Measurements from ENCODE around the gene SLC17A1.

The SLC17A1 gene

GRCh38 chr6:25787428-25787827, 44.4 kb downstream of the SLC17A1 start:
- TF ChIP-seq, protein P1, sequence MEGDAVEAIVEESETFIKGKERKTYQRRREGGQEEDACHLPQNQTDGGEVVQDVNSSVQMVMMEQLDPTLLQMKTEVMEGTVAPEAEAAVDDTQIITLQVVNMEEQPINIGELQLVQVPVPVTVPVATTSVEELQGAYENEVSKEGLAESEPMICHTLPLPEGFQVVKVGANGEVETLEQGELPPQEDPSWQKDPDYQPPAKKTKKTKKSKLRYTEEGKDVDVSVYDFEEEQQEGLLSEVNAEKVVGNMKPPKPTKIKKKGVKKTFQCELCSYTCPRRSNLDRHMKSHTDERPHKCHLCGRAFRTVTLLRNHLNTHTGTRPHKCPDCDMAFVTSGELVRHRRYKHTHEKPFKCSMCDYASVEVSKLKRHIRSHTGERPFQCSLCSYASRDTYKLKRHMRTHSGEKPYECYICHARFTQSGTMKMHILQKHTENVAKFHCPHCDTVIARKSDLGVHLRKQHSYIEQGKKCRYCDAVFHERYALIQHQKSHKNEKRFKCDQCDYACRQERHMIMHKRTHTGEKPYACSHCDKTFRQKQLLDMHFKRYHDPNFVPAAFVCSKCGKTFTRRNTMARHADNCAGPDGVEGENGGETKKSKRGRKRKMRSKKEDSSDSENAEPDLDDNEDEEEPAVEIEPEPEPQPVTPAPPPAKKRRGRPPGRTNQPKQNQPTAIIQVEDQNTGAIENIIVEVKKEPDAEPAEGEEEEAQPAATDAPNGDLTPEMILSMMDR (IDR thresholded peaks at IDR 0.05; ENCODE audit: poor library complexity, severe bottlenecking) = no peak
- H3K27me3 ChIP-seq (ENCODE audit: insufficient read depth, poor library complexity, severe bottlenecking) = no peaks in the 10 kb centered on the region
- no peaks in the 10 kb centered on the region for H3K36me3 ChIP-seq (ENCODE audit: low read depth)
- H3K27ac ChIP-seq (ENCODE audit: poor library complexity, severe bottlenecking) = no peak overlapping the region
- no peak overlapping the region for H3K4me3 ChIP-seq (ENCODE audit: severe bottlenecking)
- no peak for ATAC-seq (ENCODE audit: low read depth)
- H3K4me1 ChIP-seq (ENCODE audit: insufficient read depth, poor library complexity, severe bottlenecking) = no peaks in the 10 kb centered on the region
- no peak for DNase-seq (ENCODE audit: low spot score)
- no peaks in the 10 kb centered on the region for H3K9me3 ChIP-seq (ENCODE audit: severe bottlenecking)

DNA sequence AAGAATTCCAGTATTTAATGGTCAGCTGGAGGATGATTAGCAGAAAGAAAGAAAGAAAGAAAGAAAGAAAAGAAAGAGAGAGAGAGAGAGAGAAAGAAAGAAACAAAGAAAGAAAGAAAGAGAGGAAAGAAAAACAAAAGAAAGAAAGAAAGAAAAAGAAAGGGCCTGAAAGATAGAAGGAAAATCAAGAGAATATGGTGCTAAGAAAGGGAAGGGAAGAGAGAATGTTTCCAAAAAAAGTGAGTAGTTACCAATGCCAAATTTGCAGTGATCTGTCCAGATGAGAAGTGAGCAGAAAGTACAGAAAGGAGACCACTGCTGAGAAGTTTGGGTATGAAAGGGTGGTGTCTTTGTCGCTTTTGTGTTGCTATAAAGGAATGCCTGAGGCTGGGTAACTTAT, 50.7 kb downstream of the SLC17A1 start:
- ATAC-seq (ENCODE audit: low read depth) (no peak), DNase-seq (ENCODE audit: low spot score) (no peak)
- Histone ChIP-seq H3K27me3 (ENCODE audit: insufficient read depth, poor library complexity, severe bottlenecking) (peaks cover 6% of the 10 kb centered on the region), H3K4me3 (ENCODE audit: severe bottlenecking) (no peak overlapping the region), H3K36me3 (ENCODE audit: low read depth) (no peaks in the 10 kb centered on the region), H3K4me1 (ENCODE audit: insufficient read depth, poor library complexity, severe bottlenecking) (no peaks in the 10 kb centered on the region), H3K9me3 (ENCODE audit: severe bottlenecking) (no peaks in the 10 kb centered on the region), H3K27ac (ENCODE audit: poor library complexity, severe bottlenecking) (no peak overlapping the region)
- TF ChIP-seq, protein P1 (IDR thresholded peaks at IDR 0.05; ENCODE audit: poor library complexity, severe bottlenecking) = no peak

- ATAC-seq (ENCODE audit: low read depth) (no peak), DNase-seq (ENCODE audit: low spot score) (no peak)
- H3K27ac ChIP-seq (ENCODE audit: poor library complexity, severe bottlenecking) = no peak overlapping the region
- no peaks in the 10 kb centered on the region for H3K36me3 ChIP-seq (ENCODE audit: low read depth)
- H3K9me3 ChIP-seq (ENCODE audit: severe bottlenecking) = no peaks in the 10 kb centered on the region
- H3K4me3 ChIP-seq (ENCODE audit: severe bottlenecking) = no peak overlapping the region
- H3K4me1 ChIP-seq (ENCODE audit: insufficient read depth, poor library complexity, severe bottlenecking) = no peaks in the 10 kb centered on the region
- TF ChIP-seq, protein P1 (IDR thresholded peaks at IDR 0.05; ENCODE audit: poor library complexity, severe bottlenecking) = no peak
- peaks cover 6% of the 10 kb centered on the region for H3K27me3 ChIP-seq (ENCODE audit: insufficient read depth, poor library complexity, severe bottlenecking)
Observed at GRCh38 chr6:25777856-25778649, 53.8 kb downstream of the SLC17A1 start.

DNA sequence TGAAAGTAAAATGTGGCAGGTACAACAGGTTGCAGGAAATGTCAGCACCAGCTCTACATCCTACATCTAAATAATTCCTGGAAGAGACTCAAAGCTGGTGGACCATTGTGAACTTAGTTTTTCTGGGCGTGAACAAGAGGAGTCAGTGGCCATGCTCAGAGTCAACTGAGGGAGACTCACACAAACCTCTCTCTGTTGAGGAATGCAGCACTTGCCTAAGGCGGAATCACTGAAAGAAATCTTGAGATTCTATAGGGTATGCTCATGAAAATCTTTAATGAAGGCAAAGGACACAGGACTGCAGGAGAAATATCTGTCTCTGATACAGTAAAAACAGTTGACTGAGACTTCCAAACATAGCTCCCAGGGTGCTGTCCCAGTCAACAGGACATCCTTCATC, 54.8 kb downstream of the SLC17A1 start:
- Histone ChIP-seq H3K36me3 (ENCODE audit: low read depth) (no peaks in the 10 kb centered on the region), H3K27ac (ENCODE audit: poor library complexity, severe bottlenecking) (no peak overlapping the region), H3K4me3 (ENCODE audit: severe bottlenecking) (no peak overlapping the region), H3K4me1 (ENCODE audit: insufficient read depth, poor library complexity, severe bottlenecking) (no peaks in the 10 kb centered on the region), H3K27me3 (ENCODE audit: insufficient read depth, poor library complexity, severe bottlenecking) (peaks cover 6% of the 10 kb centered on the region), H3K9me3 (ENCODE audit: severe bottlenecking) (no peaks in the 10 kb centered on the region)
- TF ChIP-seq, protein P1 (IDR thresholded peaks at IDR 0.05; ENCODE audit: poor library complexity, severe bottlenecking) = no peak
- DNase-seq (ENCODE audit: low spot score) (no peak), ATAC-seq (ENCODE audit: low read depth) (no peak)

GRCh38 chr6:25774120-25774715, 57.6 kb downstream of the SLC17A1 start:
- ATAC-seq (ENCODE audit: low read depth) = no peak
- Histone ChIP-seq H3K4me1 (ENCODE audit: insufficient read depth, poor library complexity, severe bottlenecking) (no peaks in the 10 kb centered on the region), H3K27ac (ENCODE audit: poor library complexity, severe bottlenecking) (no peak overlapping the region), H3K27me3 (ENCODE audit: insufficient read depth, poor library complexity, severe bottlenecking) (peaks cover 6% of the 10 kb centered on the region), H3K9me3 (ENCODE audit: severe bottlenecking) (no peaks in the 10 kb centered on the region), H3K36me3 (ENCODE audit: low read depth) (no peaks in the 10 kb centered on the region), H3K4me3 (ENCODE audit: severe bottlenecking) (no peak overlapping the region)
- TF ChIP-seq, protein P1 (IDR thresholded peaks at IDR 0.05; ENCODE audit: poor library complexity, severe bottlenecking) = no peak
- DNase-seq (ENCODE audit: low spot score) = no peak

Measured in RWPE2 (cell line).